HCT116 (cell line): ENCODE measurements around the gene RPL38.

Source experiments
- CEBPB ChIP-seq: IDR thresholded peaks from 2 replicates; pipeline ENCODE4 v1.6.1; 2012; ENCODE audit warnings: low read depth
- EGR1 ChIP-seq: IDR thresholded peaks from 2 replicates; pipeline ENCODE4 v1.6.1; 2012; ENCODE audit warnings: low read depth
- ELF1 ChIP-seq: IDR thresholded peaks from 2 replicates; pipeline ENCODE4 v1.6.1; 2012; ENCODE audit warnings: low read depth, borderline replicate concordance
- POLR2A ChIP-seq: IDR thresholded peaks from 2 replicates; pipeline ENCODE4 v1.7.0; 2011; ENCODE audit warnings: borderline replicate concordance; ENCODE audit not compliant: insufficient read depth, insufficient read length; ENCODE audit errors: extremely low read depth
- POLR2AphosphoS5 ChIP-seq: IDR thresholded peaks from 2 replicates; pipeline ENCODE4 v1.6.1; 2011; ENCODE audit warnings: mild to moderate bottlenecking, low read depth, low read length, moderate library complexity
- RAD21 ChIP-seq: IDR thresholded peaks from 2 replicates; pipeline ENCODE4 v1.6.1; 2012; ENCODE audit warnings: low read depth, mild to moderate bottlenecking
- SP1 ChIP-seq: IDR thresholded peaks from 2 replicates; pipeline ENCODE4 v1.6.1; 2012; ENCODE audit warnings: low read depth
- YY1 ChIP-seq: IDR thresholded peaks from 2 replicates; pipeline ENCODE4 v1.6.1; 2011; ENCODE audit warnings: low read length, low read depth, moderate library complexity, mild to moderate bottlenecking; ENCODE audit not compliant: insufficient replicate concordance; ENCODE audit errors: extremely low read depth
- TF ChIP-seq, protein P1 (sequence below), 3 experiments: fragments of 200-600 bp in 1 of 3; sonication (generic) in 1 of 3; IDR thresholded peaks in 2 of 3; conservative IDR thresholded peaks in 1 of 3; 2 replicates each; pipeline ENCODE4 v1.5.1; 2012 to 2017; ENCODE audit warnings: low read depth in 2 of 3, low read length in 2 of 3, antibody characterized with exemption in 1 of 3, borderline replicate concordance in 1 of 3, control low read depth in 1 of 3, mild to moderate bottlenecking in 1 of 3, mixed read lengths in 1 of 3, mixed run types in 1 of 3, moderate library complexity in 1 of 3; ENCODE audit not compliant: insufficient read depth in 1 of 3
- TF ChIP-seq, protein P2 (sequence below): IDR thresholded peaks from 2 replicates; pipeline ENCODE4 v1.6.1; 2012; ENCODE audit warnings: low read depth

DNA sequence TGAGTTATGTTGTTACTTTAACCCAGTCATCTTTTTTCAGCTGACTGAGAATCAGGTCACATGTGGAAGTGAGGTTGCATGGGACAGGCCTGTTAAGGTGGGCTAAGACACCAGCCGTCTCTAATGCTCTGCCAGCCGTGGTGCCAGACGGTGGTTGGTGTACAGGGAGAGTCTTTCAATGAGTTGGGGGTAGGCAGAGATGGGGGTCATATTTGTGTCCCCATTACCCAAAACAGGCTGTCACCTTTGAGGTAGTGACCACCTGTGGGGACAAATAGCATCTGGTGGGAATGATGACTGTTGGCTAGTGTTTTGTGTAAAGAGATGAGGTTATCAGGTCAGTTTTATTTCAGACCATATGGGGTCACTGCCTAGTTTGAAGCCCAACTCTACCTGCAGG is 1.8 kb downstream of the RPL38 start:
- TF ChIP-seq EGR1 (no peak), SP1 (no peak), CEBPB (no peak), POLR2A (no peak), RAD21 (no peak), YY1 (no peak), POLR2AphosphoS5 (no peak), ELF1 (no peak)
- TF ChIP-seq, protein P1, sequence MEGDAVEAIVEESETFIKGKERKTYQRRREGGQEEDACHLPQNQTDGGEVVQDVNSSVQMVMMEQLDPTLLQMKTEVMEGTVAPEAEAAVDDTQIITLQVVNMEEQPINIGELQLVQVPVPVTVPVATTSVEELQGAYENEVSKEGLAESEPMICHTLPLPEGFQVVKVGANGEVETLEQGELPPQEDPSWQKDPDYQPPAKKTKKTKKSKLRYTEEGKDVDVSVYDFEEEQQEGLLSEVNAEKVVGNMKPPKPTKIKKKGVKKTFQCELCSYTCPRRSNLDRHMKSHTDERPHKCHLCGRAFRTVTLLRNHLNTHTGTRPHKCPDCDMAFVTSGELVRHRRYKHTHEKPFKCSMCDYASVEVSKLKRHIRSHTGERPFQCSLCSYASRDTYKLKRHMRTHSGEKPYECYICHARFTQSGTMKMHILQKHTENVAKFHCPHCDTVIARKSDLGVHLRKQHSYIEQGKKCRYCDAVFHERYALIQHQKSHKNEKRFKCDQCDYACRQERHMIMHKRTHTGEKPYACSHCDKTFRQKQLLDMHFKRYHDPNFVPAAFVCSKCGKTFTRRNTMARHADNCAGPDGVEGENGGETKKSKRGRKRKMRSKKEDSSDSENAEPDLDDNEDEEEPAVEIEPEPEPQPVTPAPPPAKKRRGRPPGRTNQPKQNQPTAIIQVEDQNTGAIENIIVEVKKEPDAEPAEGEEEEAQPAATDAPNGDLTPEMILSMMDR (IDR thresholded peaks at IDR 0.05 in 2 of 3, conservative IDR thresholded peaks at IDR 0.05 in 1 of 3; ENCODE audit: borderline replicate concordance in 1 of 3, insufficient read depth in 1 of 3, low read depth in 2 of 3, low read length in 2 of 3): no peak
- TF ChIP-seq, protein P2, sequence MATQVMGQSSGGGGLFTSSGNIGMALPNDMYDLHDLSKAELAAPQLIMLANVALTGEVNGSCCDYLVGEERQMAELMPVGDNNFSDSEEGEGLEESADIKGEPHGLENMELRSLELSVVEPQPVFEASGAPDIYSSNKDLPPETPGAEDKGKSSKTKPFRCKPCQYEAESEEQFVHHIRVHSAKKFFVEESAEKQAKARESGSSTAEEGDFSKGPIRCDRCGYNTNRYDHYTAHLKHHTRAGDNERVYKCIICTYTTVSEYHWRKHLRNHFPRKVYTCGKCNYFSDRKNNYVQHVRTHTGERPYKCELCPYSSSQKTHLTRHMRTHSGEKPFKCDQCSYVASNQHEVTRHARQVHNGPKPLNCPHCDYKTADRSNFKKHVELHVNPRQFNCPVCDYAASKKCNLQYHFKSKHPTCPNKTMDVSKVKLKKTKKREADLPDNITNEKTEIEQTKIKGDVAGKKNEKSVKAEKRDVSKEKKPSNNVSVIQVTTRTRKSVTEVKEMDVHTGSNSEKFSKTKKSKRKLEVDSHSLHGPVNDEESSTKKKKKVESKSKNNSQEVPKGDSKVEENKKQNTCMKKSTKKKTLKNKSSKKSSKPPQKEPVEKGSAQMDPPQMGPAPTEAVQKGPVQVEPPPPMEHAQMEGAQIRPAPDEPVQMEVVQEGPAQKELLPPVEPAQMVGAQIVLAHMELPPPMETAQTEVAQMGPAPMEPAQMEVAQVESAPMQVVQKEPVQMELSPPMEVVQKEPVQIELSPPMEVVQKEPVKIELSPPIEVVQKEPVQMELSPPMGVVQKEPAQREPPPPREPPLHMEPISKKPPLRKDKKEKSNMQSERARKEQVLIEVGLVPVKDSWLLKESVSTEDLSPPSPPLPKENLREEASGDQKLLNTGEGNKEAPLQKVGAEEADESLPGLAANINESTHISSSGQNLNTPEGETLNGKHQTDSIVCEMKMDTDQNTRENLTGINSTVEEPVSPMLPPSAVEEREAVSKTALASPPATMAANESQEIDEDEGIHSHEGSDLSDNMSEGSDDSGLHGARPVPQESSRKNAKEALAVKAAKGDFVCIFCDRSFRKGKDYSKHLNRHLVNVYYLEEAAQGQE: no peak
